Panc1 (cell line): ENCODE results near the gene DLGAP3. TPM values are rescaled to one million over a fixed set of nuclear protein-coding genes. Genes with fewer than 3 reads are reported as not detected.
"Not testable (repeated sequence)": the region's sequence is repeated elsewhere in the genome, so short reads cannot be mapped to it uniquely, and the experiment has no call there.

Experiments
- ATAC-seq: fragments of 200-7000 bp; cut with Tn5 transposase; 2 replicates; pipeline ENCODE4 v1.9.1; 2020; ENCODE audit warnings: mild to moderate bottlenecking, moderate library complexity
- BruUV-seq: library from RNA; stranded (reverse); fragments of 400-500 nt; replicated peaks from 2 replicates; lab custom pipeline; 2021; lab: Mats Ljungman, UMichigan
- CTCF ChIA-PET: fragments of 300-600 bp; sonication (Branson Sonifier 250); formaldehyde crosslinking; loops from one replicate; lab custom pipeline; 2022; ENCODE audit warnings: antibody characterized with exemption; lab: Charles Lee
- POLR2A ChIA-PET: fragments of 300-600 bp; sonication (Branson Sonifier 250); formaldehyde crosslinking; loops from one replicate; lab custom pipeline; 2022; ENCODE audit warnings: antibody characterized with exemption; lab: Charles Lee
- DNase-seq: peaks from one replicate; pipeline ENCODE4 v3.0.0-alpha.2; 2010; ENCODE audit warnings: low read depth, low spot score
- H3K27ac ChIP-seq: 2 replicates; pipeline ENCODE4 v1.5.1; 2011; ENCODE audit warnings: mild to moderate bottlenecking, low read length, inconsistent platforms
- H3K27me3 ChIP-seq: fragments of 200-500 bp; sonication (Bioruptor generic); 2 replicates; pipeline ENCODE4 v1.6.0; 2014; ENCODE audit warnings: low read length, inconsistent platforms; ENCODE audit not compliant: control insufficient read depth, insufficient read depth
- H3K36me3 ChIP-seq: fragments of 200-500 bp; sonication (Bioruptor generic); 2 replicates; pipeline ENCODE4 v1.5.1; 2014; ENCODE audit warnings: inconsistent platforms, mild to moderate bottlenecking, low read length, moderate library complexity; ENCODE audit not compliant: control insufficient read depth, insufficient read depth
- H3K4me1 ChIP-seq: 2 replicates; pipeline ENCODE4 v1.5.1; 2011; ENCODE audit warnings: inconsistent platforms, mild to moderate bottlenecking, low read length, moderate library complexity; ENCODE audit not compliant: control insufficient read depth, insufficient read depth
- H3K4me3 ChIP-seq, 2 experiments: 2 replicates each; pipeline ENCODE4 v1.5.1; 2011 to 2012; ENCODE audit warnings: low read depth in 2 of 2, low read length in 2 of 2, mild to moderate bottlenecking in 2 of 2, inconsistent platforms in 1 of 2, moderate library complexity in 1 of 2
- H3K9me3 ChIP-seq: fragments of 200-500 bp; sonication (Bioruptor generic); 2 replicates; pipeline ENCODE4 v1.5.1; 2014; ENCODE audit warnings: low read depth, mild to moderate bottlenecking, inconsistent platforms, low read length, moderate library complexity; ENCODE audit not compliant: control insufficient read depth, insufficient read depth
- POLR2AphosphoS5 ChIP-seq: IDR thresholded peaks from 2 replicates; pipeline ENCODE4 v1.6.1; 2012; ENCODE audit warnings: mild to moderate bottlenecking, low read depth, low read length, moderate library complexity
- SIN3A ChIP-seq: IDR thresholded peaks from 2 replicates; pipeline ENCODE4 v1.6.1; 2012; ENCODE audit warnings: low read depth, mild to moderate bottlenecking, low read length, moderate library complexity, borderline replicate concordance; ENCODE audit not compliant: insufficient read depth
- TCF7L2 ChIP-seq: IDR thresholded peaks from 2 replicates; pipeline ENCODE4 v1.6.1; 2011; ENCODE audit warnings: mild to moderate bottlenecking, low read depth, low read length, inconsistent platforms
- in situ Hi-C: cut with HindIII; loops from 2 replicates; pipeline ENCODE4 v1.10.0; 2016; ENCODE audit warnings: low sequenced_read_pairs, low pct_unique_long_range_greater_than_20kb
- intact Hi-C: fragments of 100-400 bp; cut with micrococcal nuclease; formaldehyde crosslinking; loops from one replicate; pipeline ENCODE4 v1.10.0; 2022; ENCODE audit not compliant: unreplicated experiment
- total RNA-seq: library from RNA; stranded (reverse); gene quantifications from one replicate; pipeline ENCODE4 v1.2.1, GENCODE V29; 2021; ENCODE audit not compliant: unreplicated experiment
- TF ChIP-seq, protein P1 (sequence below), 2 experiments: IDR thresholded peaks; 2 replicates each; pipeline ENCODE4 v1.6.1; 2011 to 2012; ENCODE audit warnings: low read depth in 2 of 2, control low read depth in 1 of 2, low read length in 1 of 2, mild to moderate bottlenecking in 1 of 2, moderate library complexity in 1 of 2; ENCODE audit not compliant: insufficient read depth in 1 of 2
- TF ChIP-seq, protein P2 (sequence below): fragments of 450-650 bp; IDR thresholded peaks from 2 replicates; pipeline ENCODE4 v1.5.1; 2017; ENCODE audit warnings: mild to moderate bottlenecking

Gene DLGAP3
- total RNA-seq, 1 experiment from 2014 or later: 0.87 TPM

DNA sequence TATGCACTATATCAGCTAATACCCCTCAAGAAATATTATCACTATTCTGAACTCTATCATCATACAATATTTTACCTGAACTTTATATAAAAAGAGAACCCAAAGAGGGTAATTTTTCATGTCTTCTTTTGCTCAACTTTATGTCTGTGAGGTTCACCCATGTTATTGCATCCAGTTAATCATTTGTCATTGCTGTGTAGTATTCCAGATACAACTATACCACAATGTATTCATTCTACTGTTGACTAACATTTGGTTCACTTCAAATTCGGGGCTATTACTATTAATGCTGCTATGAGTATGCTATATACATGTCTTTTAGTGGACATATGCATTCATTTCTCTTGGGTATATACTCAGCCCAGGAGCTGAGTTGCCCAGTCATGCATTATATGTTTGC lies 21.0 kb upstream of the DLGAP3 start:
- Histone ChIP-seq H3K4me1 (no peaks in the 10 kb centered on the region), H3K27me3 (peaks cover 3% of the 10 kb centered on the region; the same call in 1 of the 2 replicates), H3K9me3 (no peaks in the 10 kb centered on the region), H3K4me3 (no peak overlapping the region), H3K36me3 (no peaks in the 10 kb centered on the region), H3K27ac (no peak overlapping the region)
- ATAC-seq (no peak), DNase-seq (no peak)
- ChIA-PET POLR2A (no interaction called here), CTCF (no interaction called here)
- intact Hi-C loops: no loop called here
- TF ChIP-seq, protein P1, sequence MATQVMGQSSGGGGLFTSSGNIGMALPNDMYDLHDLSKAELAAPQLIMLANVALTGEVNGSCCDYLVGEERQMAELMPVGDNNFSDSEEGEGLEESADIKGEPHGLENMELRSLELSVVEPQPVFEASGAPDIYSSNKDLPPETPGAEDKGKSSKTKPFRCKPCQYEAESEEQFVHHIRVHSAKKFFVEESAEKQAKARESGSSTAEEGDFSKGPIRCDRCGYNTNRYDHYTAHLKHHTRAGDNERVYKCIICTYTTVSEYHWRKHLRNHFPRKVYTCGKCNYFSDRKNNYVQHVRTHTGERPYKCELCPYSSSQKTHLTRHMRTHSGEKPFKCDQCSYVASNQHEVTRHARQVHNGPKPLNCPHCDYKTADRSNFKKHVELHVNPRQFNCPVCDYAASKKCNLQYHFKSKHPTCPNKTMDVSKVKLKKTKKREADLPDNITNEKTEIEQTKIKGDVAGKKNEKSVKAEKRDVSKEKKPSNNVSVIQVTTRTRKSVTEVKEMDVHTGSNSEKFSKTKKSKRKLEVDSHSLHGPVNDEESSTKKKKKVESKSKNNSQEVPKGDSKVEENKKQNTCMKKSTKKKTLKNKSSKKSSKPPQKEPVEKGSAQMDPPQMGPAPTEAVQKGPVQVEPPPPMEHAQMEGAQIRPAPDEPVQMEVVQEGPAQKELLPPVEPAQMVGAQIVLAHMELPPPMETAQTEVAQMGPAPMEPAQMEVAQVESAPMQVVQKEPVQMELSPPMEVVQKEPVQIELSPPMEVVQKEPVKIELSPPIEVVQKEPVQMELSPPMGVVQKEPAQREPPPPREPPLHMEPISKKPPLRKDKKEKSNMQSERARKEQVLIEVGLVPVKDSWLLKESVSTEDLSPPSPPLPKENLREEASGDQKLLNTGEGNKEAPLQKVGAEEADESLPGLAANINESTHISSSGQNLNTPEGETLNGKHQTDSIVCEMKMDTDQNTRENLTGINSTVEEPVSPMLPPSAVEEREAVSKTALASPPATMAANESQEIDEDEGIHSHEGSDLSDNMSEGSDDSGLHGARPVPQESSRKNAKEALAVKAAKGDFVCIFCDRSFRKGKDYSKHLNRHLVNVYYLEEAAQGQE (IDR thresholded peaks at IDR 0.05; ENCODE audit: insufficient read depth in 1 of 2, low read depth in 2 of 2, low read length in 1 of 2): no peak
- TF ChIP-seq, protein P2, sequence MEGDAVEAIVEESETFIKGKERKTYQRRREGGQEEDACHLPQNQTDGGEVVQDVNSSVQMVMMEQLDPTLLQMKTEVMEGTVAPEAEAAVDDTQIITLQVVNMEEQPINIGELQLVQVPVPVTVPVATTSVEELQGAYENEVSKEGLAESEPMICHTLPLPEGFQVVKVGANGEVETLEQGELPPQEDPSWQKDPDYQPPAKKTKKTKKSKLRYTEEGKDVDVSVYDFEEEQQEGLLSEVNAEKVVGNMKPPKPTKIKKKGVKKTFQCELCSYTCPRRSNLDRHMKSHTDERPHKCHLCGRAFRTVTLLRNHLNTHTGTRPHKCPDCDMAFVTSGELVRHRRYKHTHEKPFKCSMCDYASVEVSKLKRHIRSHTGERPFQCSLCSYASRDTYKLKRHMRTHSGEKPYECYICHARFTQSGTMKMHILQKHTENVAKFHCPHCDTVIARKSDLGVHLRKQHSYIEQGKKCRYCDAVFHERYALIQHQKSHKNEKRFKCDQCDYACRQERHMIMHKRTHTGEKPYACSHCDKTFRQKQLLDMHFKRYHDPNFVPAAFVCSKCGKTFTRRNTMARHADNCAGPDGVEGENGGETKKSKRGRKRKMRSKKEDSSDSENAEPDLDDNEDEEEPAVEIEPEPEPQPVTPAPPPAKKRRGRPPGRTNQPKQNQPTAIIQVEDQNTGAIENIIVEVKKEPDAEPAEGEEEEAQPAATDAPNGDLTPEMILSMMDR: no peak
- TF ChIP-seq TCF7L2 (no peak), POLR2AphosphoS5 (no peak), SIN3A (no peak)
- no TSS peak for BruUV-seq
- in situ Hi-C loops: no loop called here

DNA sequence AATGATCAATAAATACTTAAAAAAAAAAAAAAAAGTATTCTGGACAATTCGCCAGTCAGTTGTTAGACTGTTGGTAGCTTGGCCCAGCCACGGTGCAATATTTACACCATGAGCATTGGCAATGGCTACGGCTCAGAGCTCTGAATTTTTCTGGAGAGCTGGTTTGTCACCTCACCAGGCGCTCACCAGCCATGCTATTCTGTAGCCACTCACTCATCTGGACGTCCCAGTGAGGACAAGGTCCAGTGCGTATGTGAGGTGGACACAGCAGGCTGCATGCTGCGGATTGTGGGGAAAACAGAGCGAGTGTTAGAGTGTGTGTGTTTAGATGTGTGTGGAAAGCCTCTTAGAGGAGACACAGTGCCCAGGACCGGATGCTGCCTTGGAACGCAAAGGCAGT lies 19.3 kb upstream of the DLGAP3 start:
- ATAC-seq, CTCF ChIA-PET, H3K9me3 ChIP-seq, BruUV-seq, H3K4me1 ChIP-seq, H3K4me3 ChIP-seq, H3K36me3 ChIP-seq, POLR2A ChIA-PET, DNase-seq, in situ Hi-C loops, H3K27me3 ChIP-seq, H3K27ac ChIP-seq, intact Hi-C loops: not testable (repeated sequence)

DNA sequence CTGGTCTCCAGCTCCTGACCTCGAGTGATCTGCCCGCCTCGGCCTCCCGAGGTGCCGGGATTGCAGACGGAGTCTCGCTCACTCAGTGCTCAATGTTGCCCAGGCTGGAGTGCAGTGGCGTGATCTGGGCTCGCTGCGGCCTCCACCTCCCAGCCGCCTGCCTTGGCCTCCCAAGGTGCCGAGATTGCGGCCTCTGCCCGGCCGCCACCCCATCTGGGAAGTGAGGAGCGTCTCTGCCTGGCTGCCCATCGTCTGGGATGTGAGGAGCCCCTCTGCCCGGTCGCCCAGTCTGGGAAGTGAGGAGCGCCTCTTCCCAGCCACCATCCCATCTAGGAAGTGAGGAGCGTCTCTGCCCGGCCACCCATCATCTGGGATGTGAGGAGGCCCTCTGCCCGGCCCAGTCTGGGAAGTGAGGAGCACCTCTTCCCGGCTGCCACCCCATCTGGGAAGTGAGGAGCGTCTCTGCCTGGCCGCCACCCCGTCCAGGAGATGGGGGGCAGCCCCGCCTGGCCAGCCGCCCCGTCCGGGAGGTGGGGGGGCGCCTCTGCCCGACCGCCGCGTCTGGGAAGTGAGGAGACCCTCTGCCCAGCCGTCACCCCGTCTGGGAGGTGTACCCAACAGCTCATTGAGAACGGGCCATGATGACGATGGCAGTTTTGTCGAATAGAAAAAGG lies 18.3 kb upstream of the DLGAP3 start:
- H3K27me3 ChIP-seq, H3K9me3 ChIP-seq, ATAC-seq, DNase-seq, BruUV-seq, CTCF ChIA-PET, H3K4me3 ChIP-seq, H3K27ac ChIP-seq, H3K4me1 ChIP-seq, H3K36me3 ChIP-seq, intact Hi-C loops, POLR2A ChIA-PET, in situ Hi-C loops: not testable (repeated sequence)
